ENCODE results near the gene PRAMEF20.
A peak's percentile ranks its signal among the peaks of the same experiment; 100 is the strongest.
"Not testable (repeated sequence)": the region's sequence is repeated elsewhere in the genome, so short reads cannot be mapped to it uniquely, and the experiment has no call there.

PRAMEF20 gene

DNA sequence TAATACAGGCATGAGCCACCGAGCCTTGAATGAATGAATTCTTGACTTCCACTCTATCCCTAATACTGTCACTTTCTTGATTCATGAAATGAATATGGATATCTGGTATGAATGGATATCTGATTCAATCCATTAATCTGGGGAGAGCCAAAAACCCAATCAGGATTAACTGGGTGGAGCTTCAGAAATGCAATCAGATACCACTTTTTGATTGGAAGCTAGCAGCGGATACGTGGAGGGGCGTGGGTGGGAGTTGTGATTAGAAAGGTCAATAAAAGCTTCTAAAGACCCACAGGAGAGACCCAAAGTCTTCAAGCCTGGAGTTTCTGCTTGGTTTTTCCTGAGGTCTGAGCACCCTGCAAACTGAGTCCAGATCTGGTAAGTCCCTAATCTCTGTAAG is at the start of gene PRAMEF20:
TSS of gene PRAMEF20 (plus strand) at position 301 of the 400 bp plus-strand sequence. CDS start 5,905 bp downstream, outside the sequence.
- H2AFZ ChIP-seq (ENCODE audit: low read depth, low read length); H3K4me1 ChIP-seq (ENCODE audit: low read length); H3K4me3 ChIP-seq (ENCODE audit: low read length); H3K9ac ChIP-seq (ENCODE audit: low read length); H3K36me3 ChIP-seq (replicated peaks; ENCODE audit: low read depth, low read length); H3K79me2 ChIP-seq (ENCODE audit: low read length); H3K27me3 ChIP-seq (ENCODE audit: low read depth, low read length); H3K9me3 ChIP-seq (ENCODE audit: insufficient read depth, low read length); H3K27ac ChIP-seq (ENCODE audit: low read length); H4K20me1 ChIP-seq (ENCODE audit: insufficient read depth, low read length); H3K4me2 ChIP-seq (ENCODE audit: low read length): not testable (repeated sequence)

DNA sequence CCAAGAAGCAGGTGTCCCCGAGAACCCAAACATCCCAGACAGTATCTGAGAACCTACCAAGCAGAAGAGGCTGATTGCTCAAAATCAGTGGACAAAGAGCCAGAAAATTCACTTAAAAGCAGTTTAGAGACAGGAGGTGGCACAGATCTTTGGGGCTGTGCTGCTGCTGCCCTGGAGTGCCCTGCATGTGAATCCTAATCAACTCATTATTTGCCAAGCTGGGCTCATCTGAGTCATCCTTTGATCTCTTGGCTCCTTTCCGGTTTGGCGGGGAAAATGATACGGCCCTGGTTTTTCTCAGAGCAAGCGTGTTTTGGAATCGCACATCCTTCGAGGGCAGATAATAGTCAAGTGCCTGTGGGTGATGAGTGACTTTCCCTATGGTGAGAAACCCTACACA is 47.9 kb upstream of the PRAMEF20 start:
- not testable (repeated sequence) for H3K36me3 ChIP-seq (replicated peaks; ENCODE audit: low read depth, low read length); H2AFZ ChIP-seq (ENCODE audit: low read depth, low read length); H3K27ac ChIP-seq (ENCODE audit: low read length); H4K20me1 ChIP-seq (ENCODE audit: insufficient read depth, low read length); H3K4me2 ChIP-seq (ENCODE audit: low read length); H3K9me3 ChIP-seq (ENCODE audit: insufficient read depth, low read length); H3K79me2 ChIP-seq (ENCODE audit: low read length); H3K4me1 ChIP-seq (ENCODE audit: low read length); H3K4me3 ChIP-seq (ENCODE audit: low read length); H3K9ac ChIP-seq (ENCODE audit: low read length); H3K27me3 ChIP-seq (ENCODE audit: low read depth, low read length)

DNA sequence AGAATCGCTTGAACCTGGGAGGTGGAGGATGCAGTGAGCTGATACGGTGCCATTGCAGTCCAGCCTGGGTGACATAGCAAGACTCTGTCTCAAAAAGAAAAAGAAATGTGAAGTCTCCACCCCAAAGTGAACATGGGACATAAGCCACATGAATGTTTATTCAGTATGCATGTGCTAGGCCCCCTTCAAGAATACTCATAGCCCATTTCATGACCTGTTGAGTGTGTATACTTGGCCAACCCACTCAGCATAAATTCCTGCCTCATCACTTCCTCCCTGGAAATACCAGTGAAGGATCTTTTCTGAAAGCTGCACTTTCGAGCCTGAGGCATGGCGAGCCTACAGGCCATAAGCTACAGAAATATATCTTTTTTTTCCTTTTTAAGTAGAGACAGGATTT is 45.3 kb upstream of the PRAMEF20 start:
- not testable (repeated sequence) for H3K4me2 ChIP-seq (ENCODE audit: low read length); H2AFZ ChIP-seq (ENCODE audit: low read depth, low read length); H4K20me1 ChIP-seq (ENCODE audit: insufficient read depth, low read length); H3K36me3 ChIP-seq (replicated peaks; ENCODE audit: low read depth, low read length); H3K27ac ChIP-seq (ENCODE audit: low read length); H3K27me3 ChIP-seq (ENCODE audit: low read depth, low read length); H3K79me2 ChIP-seq (ENCODE audit: low read length); H3K9ac ChIP-seq (ENCODE audit: low read length); H3K9me3 ChIP-seq (ENCODE audit: insufficient read depth, low read length); H3K4me1 ChIP-seq (ENCODE audit: low read length); H3K4me3 ChIP-seq (ENCODE audit: low read length)

DNA sequence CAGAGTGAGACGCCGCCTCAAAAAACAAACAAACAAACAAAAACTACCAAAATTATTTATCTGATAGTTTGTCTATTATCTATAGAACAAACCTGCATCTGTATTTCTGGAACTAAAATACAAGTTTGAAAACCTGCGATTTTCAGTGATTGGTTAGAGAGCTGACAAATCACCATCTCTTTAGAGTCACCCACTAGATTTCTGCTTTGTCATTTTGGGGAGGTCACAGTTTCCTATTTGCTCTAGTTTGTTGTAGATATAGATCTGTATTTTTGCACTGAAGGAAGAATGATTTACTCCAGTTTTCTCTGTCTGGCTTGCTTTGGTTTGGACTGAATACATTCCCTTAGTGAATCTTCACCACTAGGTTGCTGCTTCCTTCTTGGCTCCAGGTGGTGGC is 43.7 kb upstream of the PRAMEF20 start:
- not testable (repeated sequence) for H3K27ac ChIP-seq (ENCODE audit: low read length); H3K79me2 ChIP-seq (ENCODE audit: low read length); H2AFZ ChIP-seq (ENCODE audit: low read depth, low read length); H3K9ac ChIP-seq (ENCODE audit: low read length); H3K4me1 ChIP-seq (ENCODE audit: low read length); H3K4me3 ChIP-seq (ENCODE audit: low read length); H3K27me3 ChIP-seq (ENCODE audit: low read depth, low read length); H3K4me2 ChIP-seq (ENCODE audit: low read length); H3K9me3 ChIP-seq (ENCODE audit: insufficient read depth, low read length); H4K20me1 ChIP-seq (ENCODE audit: insufficient read depth, low read length); H3K36me3 ChIP-seq (replicated peaks; ENCODE audit: low read depth, low read length)

DNA sequence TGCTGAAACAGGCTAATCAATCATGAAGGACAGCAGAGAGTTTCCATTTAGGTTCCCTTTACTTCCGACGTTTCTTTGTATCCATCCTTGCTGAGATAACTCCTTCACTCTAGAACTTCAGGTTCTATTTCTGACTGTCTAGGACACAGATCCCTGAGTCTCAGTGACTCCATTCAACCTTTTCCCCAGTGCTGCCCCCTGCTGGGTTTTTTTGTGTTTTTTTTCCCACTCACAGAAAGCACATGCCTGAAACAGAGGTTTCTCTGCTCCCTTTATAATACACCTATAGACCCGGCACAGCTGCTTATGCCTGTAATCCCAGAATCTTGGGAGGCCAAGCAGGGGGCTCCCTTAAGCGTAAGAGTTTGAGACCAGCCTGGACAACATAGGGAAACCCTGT is 41.7 kb upstream of the PRAMEF20 start:
- not testable (repeated sequence) for H3K36me3 ChIP-seq (replicated peaks; ENCODE audit: low read depth, low read length); H3K27ac ChIP-seq (ENCODE audit: low read length); H4K20me1 ChIP-seq (ENCODE audit: insufficient read depth, low read length); H3K9ac ChIP-seq (ENCODE audit: low read length); H3K4me2 ChIP-seq (ENCODE audit: low read length); H3K79me2 ChIP-seq (ENCODE audit: low read length); H3K9me3 ChIP-seq (ENCODE audit: insufficient read depth, low read length); H2AFZ ChIP-seq (ENCODE audit: low read depth, low read length); H3K4me1 ChIP-seq (ENCODE audit: low read length); H3K4me3 ChIP-seq (ENCODE audit: low read length); H3K27me3 ChIP-seq (ENCODE audit: low read depth, low read length)
- TF ChIP-seq, protein P1, sequence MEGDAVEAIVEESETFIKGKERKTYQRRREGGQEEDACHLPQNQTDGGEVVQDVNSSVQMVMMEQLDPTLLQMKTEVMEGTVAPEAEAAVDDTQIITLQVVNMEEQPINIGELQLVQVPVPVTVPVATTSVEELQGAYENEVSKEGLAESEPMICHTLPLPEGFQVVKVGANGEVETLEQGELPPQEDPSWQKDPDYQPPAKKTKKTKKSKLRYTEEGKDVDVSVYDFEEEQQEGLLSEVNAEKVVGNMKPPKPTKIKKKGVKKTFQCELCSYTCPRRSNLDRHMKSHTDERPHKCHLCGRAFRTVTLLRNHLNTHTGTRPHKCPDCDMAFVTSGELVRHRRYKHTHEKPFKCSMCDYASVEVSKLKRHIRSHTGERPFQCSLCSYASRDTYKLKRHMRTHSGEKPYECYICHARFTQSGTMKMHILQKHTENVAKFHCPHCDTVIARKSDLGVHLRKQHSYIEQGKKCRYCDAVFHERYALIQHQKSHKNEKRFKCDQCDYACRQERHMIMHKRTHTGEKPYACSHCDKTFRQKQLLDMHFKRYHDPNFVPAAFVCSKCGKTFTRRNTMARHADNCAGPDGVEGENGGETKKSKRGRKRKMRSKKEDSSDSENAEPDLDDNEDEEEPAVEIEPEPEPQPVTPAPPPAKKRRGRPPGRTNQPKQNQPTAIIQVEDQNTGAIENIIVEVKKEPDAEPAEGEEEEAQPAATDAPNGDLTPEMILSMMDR (IDR thresholded peaks at IDR 0.05; ENCODE audit: low read depth, low read length): peak; percentile 20; the same call in 1 of the 2 replicates

DNA sequence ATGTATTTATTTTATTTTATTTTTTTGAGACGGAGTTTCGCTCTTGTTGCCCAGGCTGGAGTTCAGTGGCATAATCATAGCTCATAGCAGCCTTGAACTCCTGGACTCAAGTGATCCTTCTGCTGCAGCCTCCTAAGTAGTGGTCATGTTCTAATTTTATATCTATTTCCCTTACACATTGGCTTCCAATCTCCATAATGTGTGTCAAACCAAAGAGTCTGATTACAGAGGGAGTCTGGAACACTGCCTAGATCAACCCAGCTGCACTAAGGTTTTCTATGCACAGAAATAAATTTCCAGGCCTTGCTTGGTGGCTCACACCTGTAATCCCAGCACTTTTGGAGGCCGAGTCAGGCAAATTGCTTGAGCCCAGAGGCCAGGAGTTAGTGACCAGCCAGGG is 31.3 kb upstream of the PRAMEF20 start:
- H2AFZ ChIP-seq (ENCODE audit: low read depth, low read length); H3K9ac ChIP-seq (ENCODE audit: low read length); H3K4me3 ChIP-seq (ENCODE audit: low read length); H3K79me2 ChIP-seq (ENCODE audit: low read length); H3K4me1 ChIP-seq (ENCODE audit: low read length); H3K36me3 ChIP-seq (replicated peaks; ENCODE audit: low read depth, low read length); H3K27me3 ChIP-seq (ENCODE audit: low read depth, low read length); H3K4me2 ChIP-seq (ENCODE audit: low read length); H3K9me3 ChIP-seq (ENCODE audit: insufficient read depth, low read length); H4K20me1 ChIP-seq (ENCODE audit: insufficient read depth, low read length); H3K27ac ChIP-seq (ENCODE audit: low read length): not testable (repeated sequence)

DNA sequence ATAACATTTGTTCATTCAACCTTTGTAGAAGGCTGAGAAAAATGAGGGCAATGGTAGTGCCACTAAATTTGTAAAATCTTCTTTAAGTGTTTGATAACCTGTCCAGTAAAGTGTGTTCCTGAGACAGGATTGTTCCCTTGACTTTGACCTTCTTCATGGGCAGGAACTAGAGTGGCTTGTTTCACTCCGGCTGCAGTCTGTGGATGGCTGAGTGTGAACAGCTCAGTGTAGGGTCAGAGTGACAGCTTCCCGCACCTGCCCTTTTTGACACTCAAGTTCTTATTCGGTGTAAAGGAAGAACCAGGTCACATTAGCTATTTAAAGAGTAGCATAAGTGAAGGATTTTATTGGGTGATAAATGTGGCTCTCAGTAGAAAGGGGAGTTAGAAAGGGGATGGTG is 29.9 kb upstream of the PRAMEF20 start:
- H3K9ac ChIP-seq (ENCODE audit: low read length); H3K4me3 ChIP-seq (ENCODE audit: low read length); H3K27ac ChIP-seq (ENCODE audit: low read length); H3K4me2 ChIP-seq (ENCODE audit: low read length); H3K36me3 ChIP-seq (replicated peaks; ENCODE audit: low read depth, low read length); H3K27me3 ChIP-seq (ENCODE audit: low read depth, low read length); H2AFZ ChIP-seq (ENCODE audit: low read depth, low read length); H3K79me2 ChIP-seq (ENCODE audit: low read length); H3K4me1 ChIP-seq (ENCODE audit: low read length); H4K20me1 ChIP-seq (ENCODE audit: insufficient read depth, low read length); H3K9me3 ChIP-seq (ENCODE audit: insufficient read depth, low read length): not testable (repeated sequence)

DNA sequence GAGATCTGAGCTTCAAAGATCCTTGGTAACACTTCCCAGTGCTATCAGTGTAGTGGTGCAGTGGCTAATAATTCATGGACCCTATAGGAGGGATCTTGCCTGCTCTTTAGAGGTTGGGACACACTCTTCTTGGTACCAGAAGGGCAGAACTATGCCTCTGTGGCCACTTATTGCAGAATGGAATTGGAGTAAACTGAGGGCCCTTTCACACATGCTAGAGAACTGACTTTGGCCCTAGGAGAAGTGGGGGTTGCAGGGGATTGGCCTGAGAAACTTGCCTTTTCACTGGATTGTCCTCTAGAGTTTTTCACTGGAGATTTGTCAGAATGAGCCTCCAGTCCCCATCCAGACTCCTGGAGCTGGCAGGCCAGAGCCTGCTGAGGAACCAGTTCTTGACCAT is 20.9 kb upstream of the PRAMEF20 start, which contains the start of gene PRAMEF17:
TSS of gene PRAMEF17 (plus strand) at position 301 of the 400 bp plus-strand sequence. CDS start at position 327, 26 bp downstream.
- H3K4me3 ChIP-seq (ENCODE audit: low read length); H3K79me2 ChIP-seq (ENCODE audit: low read length); H2AFZ ChIP-seq (ENCODE audit: low read depth, low read length); H3K9me3 ChIP-seq (ENCODE audit: insufficient read depth, low read length); H3K27ac ChIP-seq (ENCODE audit: low read length); H3K4me1 ChIP-seq (ENCODE audit: low read length); H3K27me3 ChIP-seq (ENCODE audit: low read depth, low read length); H4K20me1 ChIP-seq (ENCODE audit: insufficient read depth, low read length); H3K9ac ChIP-seq (ENCODE audit: low read length); H3K4me2 ChIP-seq (ENCODE audit: low read length); H3K36me3 ChIP-seq (replicated peaks; ENCODE audit: low read depth, low read length): not testable (repeated sequence)

DNA sequence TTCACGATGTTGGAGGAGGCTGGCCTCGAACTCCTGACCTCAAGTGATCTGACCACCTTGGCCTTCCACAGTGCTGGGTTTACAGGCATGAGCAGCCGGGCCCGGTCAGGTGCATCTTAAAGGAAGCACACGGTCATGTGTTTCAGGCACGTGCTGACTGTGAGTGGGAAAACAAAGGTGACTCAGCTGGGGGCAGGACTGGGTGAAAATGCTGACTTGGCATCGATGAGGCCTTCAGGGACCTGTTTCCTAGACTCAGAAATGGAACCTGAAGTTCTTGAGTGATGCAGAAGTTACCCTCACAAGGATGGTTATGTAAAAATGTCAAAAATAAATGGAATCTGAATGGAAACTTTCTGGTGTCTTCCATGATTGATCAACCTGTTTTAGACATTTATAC is 17.2 kb upstream of the PRAMEF20 start:
- H3K9ac ChIP-seq (ENCODE audit: low read length); H3K9me3 ChIP-seq (ENCODE audit: insufficient read depth, low read length); H2AFZ ChIP-seq (ENCODE audit: low read depth, low read length); H3K27ac ChIP-seq (ENCODE audit: low read length); H3K36me3 ChIP-seq (replicated peaks; ENCODE audit: low read depth, low read length); H3K4me3 ChIP-seq (ENCODE audit: low read length); H3K27me3 ChIP-seq (ENCODE audit: low read depth, low read length); H3K4me1 ChIP-seq (ENCODE audit: low read length); H3K79me2 ChIP-seq (ENCODE audit: low read length); H3K4me2 ChIP-seq (ENCODE audit: low read length); H4K20me1 ChIP-seq (ENCODE audit: insufficient read depth, low read length): not testable (repeated sequence)
